ENCODE data around the gene OST4. TPM values are rescaled to one million over a fixed set of nuclear protein-coding genes. Genes with fewer than 3 reads are reported as not detected.
A peak's percentile ranks its signal among the peaks of the same experiment; 100 is the strongest.
"Not testable (repeated sequence)": the region's sequence is repeated elsewhere in the genome, so short reads cannot be mapped to it uniquely, and the experiment has no call there.

The OST4 gene
- 100 to 1,000 TPM; 282 to 290 TPM for total RNA-seq

DNA sequence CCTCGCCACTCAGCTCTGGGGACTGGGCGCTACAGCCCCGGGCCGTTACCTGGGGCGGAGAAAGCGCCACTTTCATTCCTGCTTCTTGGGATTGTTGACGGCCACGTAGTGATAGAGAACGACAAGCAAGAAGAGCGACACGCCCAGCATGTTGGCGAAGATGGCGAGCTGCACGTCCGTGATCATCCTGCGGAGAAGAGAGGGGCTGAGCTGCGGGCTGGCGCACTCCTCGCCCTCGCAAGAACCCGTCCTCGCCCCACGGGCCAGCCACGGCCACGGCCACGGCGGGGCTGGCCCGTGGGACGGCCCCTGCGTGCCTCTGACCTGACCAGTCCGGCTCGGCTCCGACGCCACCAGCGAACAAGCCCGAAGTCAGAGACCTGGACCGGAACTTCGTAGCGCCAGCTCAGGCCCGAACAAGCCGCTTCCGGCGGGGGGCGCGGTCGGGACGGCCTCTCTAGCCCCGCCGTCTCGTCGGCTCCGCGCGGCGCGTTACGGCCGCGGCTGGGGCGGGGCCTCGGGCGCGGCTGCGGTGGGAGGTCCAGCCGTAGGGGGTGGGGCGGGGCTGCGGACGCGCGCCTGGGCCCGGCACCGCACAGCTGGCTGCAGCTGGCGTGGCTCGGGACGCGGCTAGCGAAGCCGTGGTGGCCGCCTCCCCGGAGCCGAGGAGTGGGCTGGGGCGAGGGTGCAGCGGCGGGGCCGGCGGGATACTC, at the start of gene OST4:
TSS of gene OST4 (minus strand) at position 378 of the 713 bp plus-strand sequence.
- Mint-ChIP-seq H3K27ac (peak within 1 kb of the TSS; percentile 93), H3K4me1 (peaks cover 58% of the 10 kb centered on the region), H3K36me3 (peaks cover 33% of the 10 kb centered on the region), H3K9me3 (no peaks in the 10 kb centered on the region), H3K4me3 (peak within 1 kb of the TSS; percentile 97), H3K27me3 (no peaks in the 10 kb centered on the region)
- peak; percentile 93 for DNase-seq

DNA sequence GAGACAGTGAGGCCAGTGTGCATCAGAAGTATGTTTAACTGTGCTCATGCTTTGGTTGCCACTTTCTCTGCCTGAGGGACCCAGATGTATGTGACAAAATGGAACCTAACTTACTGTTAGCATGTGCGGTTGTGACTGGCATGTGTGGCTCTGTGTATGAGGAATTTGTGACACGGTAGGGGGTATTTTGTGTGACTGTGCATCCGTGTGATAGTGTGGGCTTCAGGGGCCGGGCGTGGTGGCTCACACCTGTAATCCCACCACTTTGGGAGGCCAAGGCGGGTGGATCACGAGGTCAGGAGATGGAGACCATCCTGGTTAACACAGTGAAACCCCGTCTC, 47.8 kb upstream of the OST4 start:
- DNase-seq, H3K9me3 Mint-ChIP-seq, H3K36me3 Mint-ChIP-seq: not testable (repeated sequence)
- Mint-ChIP-seq H3K27me3 (peaks cover 26% of the 10 kb centered on the region), H3K4me1 (peaks cover 18% of the 10 kb centered on the region), H3K27ac (peak overlapping the region; percentile 34), H3K4me3 (peak overlapping the region; percentile 78)

DNA sequence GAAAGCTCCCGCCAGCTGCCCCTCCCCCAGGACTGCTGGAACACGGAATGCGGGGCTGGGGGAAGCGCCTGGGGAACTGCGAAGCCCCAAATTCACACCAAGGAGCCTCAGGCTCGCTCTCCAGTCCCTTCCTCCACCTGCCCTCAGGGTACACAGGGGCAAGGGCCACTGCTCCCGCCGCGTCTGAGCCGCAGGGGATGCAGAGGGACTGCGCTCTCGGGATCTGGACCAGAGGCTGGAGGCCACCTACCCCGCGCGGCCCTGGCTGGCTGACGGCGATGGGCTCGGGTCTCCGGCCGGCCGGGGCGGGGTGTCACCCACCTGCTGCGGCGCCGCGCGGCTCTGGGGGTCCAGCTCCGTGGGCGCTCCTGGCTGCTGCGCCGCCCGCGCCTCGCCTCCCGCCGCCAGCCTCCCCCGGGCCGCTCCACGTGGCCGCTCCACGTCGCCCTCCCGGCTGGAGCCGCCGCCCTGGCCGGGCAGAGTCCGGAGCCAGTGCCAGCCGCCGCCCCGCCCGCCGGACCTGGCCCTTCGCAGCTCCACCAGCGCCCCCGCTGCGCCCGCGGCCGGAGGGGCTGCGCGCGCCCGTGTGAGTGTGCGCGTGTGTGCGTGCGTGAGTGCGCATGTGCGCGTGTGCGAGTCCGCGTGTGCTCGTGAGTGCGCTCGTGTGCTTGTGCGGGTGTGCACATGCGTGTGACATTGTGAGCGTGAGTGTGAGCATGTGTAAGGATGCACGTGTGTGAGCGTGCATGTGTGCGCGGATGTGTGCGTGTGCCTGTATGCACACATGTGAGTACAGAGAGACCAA, 47.3 kb upstream of the OST4 start, which contains the start of gene CGREF1:
TSS of gene CGREF1 (minus strand) at position 604 of the 805 bp plus-strand sequence. CDS start 14,762 bp downstream, outside the sequence.
- peak within 1 kb of the TSS; percentile 34 for H3K27ac Mint-ChIP-seq
- DNase-seq: peak; percentile 25
- no peaks in the 10 kb centered on the region for H3K9me3 Mint-ChIP-seq
- peaks cover 14% of the 10 kb centered on the region for H3K4me1 Mint-ChIP-seq
- peaks cover 6% of the 10 kb centered on the region for H3K36me3 Mint-ChIP-seq
- peaks cover 26% of the 10 kb centered on the region for H3K27me3 Mint-ChIP-seq
- H3K4me3 Mint-ChIP-seq: peak within 1 kb of the TSS; percentile 78

DNA sequence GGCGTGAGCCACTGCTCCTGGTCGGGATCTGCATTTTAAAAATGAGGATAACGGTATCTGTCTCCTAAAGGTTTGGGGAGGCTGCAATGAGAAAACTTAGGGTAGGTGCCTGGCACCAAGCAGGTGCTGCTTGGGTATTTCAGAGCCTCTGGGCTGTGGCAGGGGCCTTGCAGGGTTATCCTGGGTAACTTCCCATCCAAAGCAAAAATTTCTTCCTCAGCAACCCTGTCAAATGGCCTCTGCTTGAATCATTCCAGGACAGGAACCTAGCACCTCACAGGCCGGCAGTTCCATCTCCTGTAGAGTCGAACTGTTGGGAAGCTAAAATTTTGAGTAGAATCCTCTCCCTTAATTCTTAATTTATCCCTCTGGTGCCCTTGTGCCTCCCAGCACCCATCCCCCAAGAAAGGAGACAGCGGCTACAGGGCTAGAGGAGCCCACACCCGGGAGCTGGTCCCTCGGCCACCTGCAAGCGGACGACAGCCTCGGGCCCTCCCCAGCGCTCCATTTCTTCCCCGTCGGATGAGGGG, 46.6 kb upstream of the OST4 start:
- DNase-seq: no peak
- no peaks in the 10 kb centered on the region for H3K9me3 Mint-ChIP-seq
- peaks cover 6% of the 10 kb centered on the region for H3K36me3 Mint-ChIP-seq
- no peak overlapping the region for H3K27ac Mint-ChIP-seq
- peaks cover 10% of the 10 kb centered on the region for H3K4me1 Mint-ChIP-seq
- H3K4me3 Mint-ChIP-seq: peak overlapping the region; percentile 70
- H3K27me3 Mint-ChIP-seq: peaks cover 26% of the 10 kb centered on the region

DNA sequence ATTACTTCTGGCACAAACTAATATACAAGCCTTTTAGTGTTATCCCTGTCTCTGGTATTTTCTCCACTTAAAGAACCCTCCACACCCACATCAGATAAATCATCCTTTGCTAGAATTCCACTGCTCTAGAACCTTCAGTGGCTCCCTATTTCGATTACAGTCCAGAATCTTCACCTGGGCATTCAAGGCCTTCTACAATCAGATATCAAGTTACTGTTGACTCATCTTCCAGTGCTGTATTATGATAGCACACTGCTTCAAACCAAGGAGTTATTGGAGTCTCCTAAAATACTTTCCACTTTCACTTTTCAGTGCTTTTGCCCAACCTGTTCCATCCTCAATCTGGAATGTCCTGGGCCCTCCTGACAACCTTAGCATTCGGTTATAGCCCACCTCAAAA, 44.1 kb upstream of the OST4 start:
- DNase-seq: no peak
- Mint-ChIP-seq H3K27ac (no peak overlapping the region), H3K4me3 (no peak overlapping the region), H3K36me3 (peaks cover 6% of the 10 kb centered on the region), H3K27me3 (peaks cover 21% of the 10 kb centered on the region), H3K9me3 (no peaks in the 10 kb centered on the region), H3K4me1 (peaks cover 13% of the 10 kb centered on the region)

DNA sequence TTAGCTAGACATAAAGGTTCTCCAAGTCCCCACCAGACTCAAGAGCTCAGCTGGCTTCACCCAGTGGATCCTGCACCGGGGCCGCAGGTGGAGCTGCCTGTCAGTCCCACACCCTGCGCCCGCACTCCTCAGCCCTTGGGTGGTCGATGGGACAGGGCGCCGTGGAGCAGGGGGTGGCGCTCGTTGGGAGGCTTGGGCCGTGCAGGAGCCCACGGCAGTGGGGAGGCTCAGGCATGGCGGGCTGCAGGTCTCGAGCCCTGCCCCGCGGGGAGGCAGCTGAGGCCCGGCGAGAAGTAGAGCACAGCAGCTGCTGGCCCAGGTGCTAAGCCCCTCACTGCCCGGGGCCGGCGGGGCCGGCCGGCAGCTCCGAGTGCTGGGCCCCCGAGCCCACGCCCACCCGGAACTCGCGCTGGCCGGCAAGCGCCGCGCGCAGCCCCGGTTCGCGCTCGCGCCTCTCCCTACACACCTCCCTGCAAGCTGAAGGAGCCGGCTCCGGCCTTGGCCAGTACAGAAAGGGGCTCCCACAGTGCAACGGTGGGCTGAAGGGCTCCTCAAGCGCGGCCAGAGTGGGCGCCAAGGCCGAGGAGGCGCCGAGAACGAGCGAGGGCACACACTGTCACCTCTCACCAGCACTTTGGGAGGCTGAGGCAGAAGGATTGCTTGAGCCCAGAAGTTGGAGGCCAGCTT, 40.1 kb upstream of the OST4 start:
- not testable (repeated sequence) for H3K27me3 Mint-ChIP-seq, H3K27ac Mint-ChIP-seq, H3K4me1 Mint-ChIP-seq, H3K36me3 Mint-ChIP-seq, DNase-seq, H3K4me3 Mint-ChIP-seq, H3K9me3 Mint-ChIP-seq

DNA sequence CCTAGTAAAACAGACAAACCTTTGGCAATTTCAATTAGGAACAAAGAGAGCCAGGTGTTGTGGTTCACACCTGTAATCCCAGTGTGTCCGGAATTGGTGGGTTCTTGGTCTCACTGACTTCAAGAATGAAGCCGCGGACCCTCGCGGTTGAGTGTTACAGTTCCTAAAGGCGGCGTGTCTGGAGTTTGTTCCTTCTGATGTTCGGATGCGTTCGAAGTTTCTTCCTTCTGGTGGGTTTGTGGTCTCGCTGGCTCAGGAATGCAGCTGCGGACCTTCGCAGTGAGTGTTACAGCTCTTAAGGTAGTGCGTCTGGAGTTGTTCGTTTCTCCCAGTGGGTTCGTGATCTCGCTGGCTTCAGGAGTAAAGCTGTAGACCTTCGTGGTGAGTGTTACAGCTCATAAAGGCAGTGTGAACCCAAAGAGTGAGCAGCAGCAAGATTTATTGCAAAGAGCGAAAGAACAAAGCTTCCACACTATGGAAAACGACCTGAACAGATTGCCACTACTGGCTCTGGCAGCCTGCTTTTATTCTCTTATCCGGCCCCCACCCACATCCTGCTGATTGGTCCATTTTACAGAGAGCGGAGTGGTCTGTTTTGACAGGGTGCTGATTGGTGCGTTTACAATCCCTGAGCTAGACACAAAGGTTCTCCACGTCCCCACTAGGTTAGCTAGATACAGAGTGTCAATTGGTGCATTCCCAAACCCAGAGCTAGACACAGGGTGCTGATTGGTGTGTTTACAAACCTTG, 39.3 kb upstream of the OST4 start:
- not testable (repeated sequence) for H3K4me3 Mint-ChIP-seq, DNase-seq, H3K27ac Mint-ChIP-seq, H3K9me3 Mint-ChIP-seq, H3K4me1 Mint-ChIP-seq, H3K36me3 Mint-ChIP-seq, H3K27me3 Mint-ChIP-seq

DNA sequence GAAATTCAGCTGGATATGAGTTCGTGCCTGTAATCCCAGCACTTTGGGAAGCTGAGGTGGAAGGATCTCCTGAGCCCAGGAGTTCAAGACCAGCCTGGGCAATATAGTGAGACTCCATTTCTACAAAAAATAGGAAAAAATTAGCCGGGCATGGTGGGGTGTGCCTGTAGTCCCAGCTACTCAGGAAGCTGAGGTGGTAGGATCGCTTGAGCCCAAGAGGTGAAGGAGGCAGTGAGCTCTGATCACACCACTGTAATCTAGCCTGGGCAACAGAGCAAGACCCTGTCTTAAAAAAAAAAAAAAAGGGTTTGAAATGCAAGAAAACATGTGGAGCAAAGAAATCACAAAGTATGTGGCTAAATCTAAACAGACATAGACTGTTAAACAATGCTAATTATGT, 37.6 kb upstream of the OST4 start:
- H3K27ac Mint-ChIP-seq: no peak overlapping the region
- no peak overlapping the region for H3K4me3 Mint-ChIP-seq
- H3K36me3 Mint-ChIP-seq: no peaks in the 10 kb centered on the region
- no peaks in the 10 kb centered on the region for H3K9me3 Mint-ChIP-seq
- H3K4me1 Mint-ChIP-seq: peaks cover 4% of the 10 kb centered on the region
- H3K27me3 Mint-ChIP-seq: no peaks in the 10 kb centered on the region
- no peak for DNase-seq

DNA sequence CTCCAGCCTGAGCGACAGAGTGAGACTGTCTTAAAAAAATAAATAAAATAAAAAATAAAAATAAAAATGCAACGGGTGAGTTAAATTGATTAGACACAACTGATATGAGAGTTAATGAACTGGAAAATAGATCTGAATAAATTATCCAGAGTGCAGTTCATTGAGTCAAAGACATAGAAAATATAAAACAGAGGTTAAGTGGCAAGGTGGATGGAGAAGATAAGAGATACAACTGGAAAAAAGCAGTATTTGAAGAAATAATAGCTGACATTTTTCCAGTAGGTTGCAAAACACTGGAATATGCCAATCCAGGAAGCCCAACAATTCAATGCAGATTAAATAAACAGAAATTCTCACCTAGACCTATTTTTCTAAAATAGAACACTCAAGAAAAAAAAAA, 36.8 kb upstream of the OST4 start:
- H3K36me3 Mint-ChIP-seq: no peaks in the 10 kb centered on the region
- no peak for DNase-seq
- no peak overlapping the region for H3K4me3 Mint-ChIP-seq
- H3K27ac Mint-ChIP-seq: no peak overlapping the region
- no peaks in the 10 kb centered on the region for H3K9me3 Mint-ChIP-seq
- no peaks in the 10 kb centered on the region for H3K27me3 Mint-ChIP-seq
- peaks cover 4% of the 10 kb centered on the region for H3K4me1 Mint-ChIP-seq

DNA sequence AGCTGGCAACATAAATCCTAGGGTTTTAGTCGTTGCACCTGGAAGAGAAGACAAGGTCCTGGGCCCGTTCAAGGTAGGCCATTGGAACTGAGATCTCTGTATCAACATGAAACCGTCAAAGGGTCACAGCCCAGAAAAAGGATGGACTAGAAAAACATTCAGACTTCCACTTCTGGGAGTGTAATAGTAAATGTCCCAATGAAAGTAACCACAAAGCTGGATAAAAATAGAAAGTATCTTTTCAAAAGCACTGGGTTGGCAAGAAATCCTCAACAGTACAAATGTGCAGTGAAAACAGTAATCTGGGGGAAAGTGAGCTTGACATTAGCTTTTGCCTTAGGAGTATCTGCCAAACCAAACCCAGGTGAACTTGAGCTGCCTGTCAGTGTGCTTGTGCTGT, 34.5 kb upstream of the OST4 start:
- peaks cover 2% of the 10 kb centered on the region for H3K36me3 Mint-ChIP-seq
- no peak for DNase-seq
- no peak overlapping the region for H3K27ac Mint-ChIP-seq
- H3K4me3 Mint-ChIP-seq: no peak overlapping the region
- H3K9me3 Mint-ChIP-seq: no peaks in the 10 kb centered on the region
- H3K4me1 Mint-ChIP-seq: no peaks in the 10 kb centered on the region
- no peaks in the 10 kb centered on the region for H3K27me3 Mint-ChIP-seq

DNA sequence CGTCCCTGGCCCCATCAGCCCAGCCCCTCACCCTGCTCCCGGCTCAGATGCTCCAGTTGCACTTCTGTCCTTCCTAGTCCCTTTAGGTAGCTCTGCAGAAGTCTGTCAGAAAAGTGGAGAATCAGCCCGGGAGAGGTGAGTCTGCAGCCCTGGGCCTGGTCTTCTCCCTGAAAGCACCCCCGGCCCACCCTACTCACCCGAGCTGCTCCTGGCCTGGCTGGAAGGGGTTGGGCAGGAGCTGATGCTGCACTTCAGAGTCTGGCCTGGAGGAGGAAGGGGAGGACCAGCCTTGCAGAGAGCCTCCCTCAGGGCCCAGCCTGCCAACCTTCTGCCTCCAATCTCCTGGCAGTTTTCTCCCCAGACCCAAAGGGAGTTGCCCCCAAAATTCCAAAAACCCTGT, 30.9 kb upstream of the OST4 start:
- H3K4me1 Mint-ChIP-seq: no peaks in the 10 kb centered on the region

DNA sequence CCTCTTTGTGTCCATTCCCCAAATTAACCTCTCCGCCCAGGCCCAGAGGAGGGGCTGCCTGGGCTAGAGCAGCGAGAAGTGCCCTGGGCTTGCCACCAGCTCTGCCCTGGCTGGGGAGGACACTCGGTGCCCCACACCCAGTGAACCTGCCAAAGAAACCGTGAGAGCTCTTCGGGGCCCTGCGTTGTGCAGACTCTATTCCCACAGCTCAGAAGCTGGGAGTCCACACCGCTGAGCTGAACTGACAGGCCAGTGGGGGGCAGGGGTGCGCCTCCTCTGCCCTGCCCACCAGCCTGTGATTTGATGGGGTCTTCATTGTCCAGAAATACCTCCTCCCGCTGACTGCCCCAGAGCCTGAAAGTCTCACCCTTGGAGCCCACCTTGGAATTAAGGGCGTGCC, 28.6 kb upstream of the OST4 start:
- Mint-ChIP-seq H3K9me3 (no peaks in the 10 kb centered on the region), H3K27ac (no peak overlapping the region), H3K4me1 (peaks cover 11% of the 10 kb centered on the region)

More for the DNA sequence above, 30.9 kb upstream of the OST4 start:
- Mint-ChIP-seq H3K4me3 (no peak overlapping the region), H3K36me3 (peaks cover 2% of the 10 kb centered on the region), H3K9me3 (no peaks in the 10 kb centered on the region), H3K27me3 (no peaks in the 10 kb centered on the region), H3K27ac (no peak overlapping the region)
- DNase-seq: no peak

DNA sequence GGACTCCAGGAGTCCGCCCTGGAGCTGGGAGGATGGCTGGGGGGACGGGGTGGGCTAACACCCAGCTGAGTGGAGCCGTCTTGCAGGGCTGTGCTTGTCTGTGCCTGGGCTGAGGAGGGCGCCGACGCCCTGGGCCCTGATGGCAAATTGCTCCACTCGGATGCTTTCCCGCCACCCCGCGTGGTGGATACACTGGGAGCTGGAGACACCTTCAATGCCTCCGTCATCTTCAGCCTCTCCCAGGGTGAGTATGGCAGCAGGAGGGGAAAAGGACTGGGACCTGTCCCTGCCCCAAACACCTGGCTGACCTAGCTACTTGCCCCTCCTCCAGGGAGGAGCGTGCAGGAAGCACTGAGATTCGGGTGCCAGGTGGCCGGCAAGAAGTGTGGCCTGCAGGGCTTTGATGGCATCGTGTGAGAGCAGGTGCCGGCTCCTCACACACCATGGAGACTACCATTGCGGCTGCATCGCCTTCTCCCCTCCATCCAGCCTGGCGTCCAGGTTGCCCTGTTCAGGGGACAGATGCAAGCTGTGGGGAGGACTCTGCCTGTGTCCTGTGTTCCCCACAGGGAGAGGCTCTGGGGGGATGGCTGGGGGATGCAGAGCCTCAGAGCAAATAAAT, 28.0 kb upstream of the OST4 start:
- H3K4me1 Mint-ChIP-seq: peaks cover 11% of the 10 kb centered on the region
- no peaks in the 10 kb centered on the region for H3K27me3 Mint-ChIP-seq
- peaks cover 2% of the 10 kb centered on the region for H3K36me3 Mint-ChIP-seq

More for the DNA sequence above, 28.6 kb upstream of the OST4 start:
- Mint-ChIP-seq H3K4me3 (no peak overlapping the region), H3K36me3 (peaks cover 2% of the 10 kb centered on the region), H3K27me3 (no peaks in the 10 kb centered on the region)
- DNase-seq: no peak

DNA sequence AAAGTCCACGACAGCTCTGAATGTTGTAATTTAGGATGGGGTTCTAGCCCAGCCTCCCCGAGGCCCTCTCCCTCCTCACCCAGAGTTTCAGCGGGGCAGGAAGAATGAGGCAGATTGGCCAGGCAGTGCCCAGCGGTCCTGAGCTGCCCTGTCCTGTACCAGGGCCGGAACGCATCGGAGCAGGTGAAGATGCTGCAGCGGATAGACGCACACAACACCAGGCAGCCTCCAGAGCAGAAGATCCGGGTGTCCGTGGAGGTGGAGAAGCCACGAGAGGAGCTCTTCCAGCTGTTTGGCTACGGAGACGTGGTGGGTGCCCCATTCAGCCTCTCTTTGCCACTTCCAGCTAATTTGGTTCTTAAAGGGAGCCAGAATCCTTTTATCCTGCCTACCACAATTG, 25.9 kb upstream of the OST4 start:
- no peak for DNase-seq
- peaks cover 11% of the 10 kb centered on the region for H3K4me1 Mint-ChIP-seq
- no peaks in the 10 kb centered on the region for H3K9me3 Mint-ChIP-seq
- H3K27ac Mint-ChIP-seq: no peak overlapping the region
- no peak overlapping the region for H3K4me3 Mint-ChIP-seq
- H3K36me3 Mint-ChIP-seq: peaks cover 2% of the 10 kb centered on the region
- no peaks in the 10 kb centered on the region for H3K27me3 Mint-ChIP-seq

More for the DNA sequence above, 28.0 kb upstream of the OST4 start:
- Mint-ChIP-seq H3K27ac (no peak overlapping the region), H3K4me3 (no peak overlapping the region), H3K9me3 (no peaks in the 10 kb centered on the region)
- no peak for DNase-seq

Data from activated naive CD8-positive, alpha-beta T cell treated with anti-CD3 and anti-CD28 coated beads for 36 hours (primary cell).